CD4-positive, alpha-beta T cell (primary cell): ENCODE data around the gene ACE. TPM values are rescaled to one million over a fixed set of nuclear protein-coding genes. Genes with fewer than 3 reads are reported as not detected.

Source experiments
- ATAC-seq: fragments of 200-7000 bp; cut with Tn5 transposase; one replicate; pipeline ENCODE4 v1.10.0; 2022; ENCODE audit warnings: mild to moderate bottlenecking; ENCODE audit not compliant: poor library complexity
- CTCF ChIA-PET: fragments of 350-600 bp; sonication (Branson Sonifier 250); formaldehyde crosslinking; loops from one replicate; lab custom pipeline; 2021; ENCODE audit warnings: antibody characterized with exemption, inconsistent platforms; lab: Charles Lee
- POLR2A ChIA-PET: fragments of 350-600 bp; sonication (Branson Sonifier 250); formaldehyde crosslinking; loops from one replicate; lab custom pipeline; 2021; ENCODE audit warnings: antibody characterized with exemption, inconsistent platforms; lab: Charles Lee
- DNase-seq, 14 experiments: peaks; one replicate each; pipeline ENCODE4 v3.0.0-alpha.2; 2013 to 2020; ENCODE audit warnings: mixed read lengths in 2 of 14
- H3K27ac ChIP-seq, 2 donors: one replicate each; pipeline versions ENCODE4 v1.5.1 to v1.7.0; 2013; ENCODE audit warnings: low read length in 2 of 2, low read depth in 1 of 2, mild to moderate bottlenecking in 1 of 2
- H3K27me3 ChIP-seq, 2 experiments: 1 replicate in 1 of 2; 2 replicates in 1 of 2; pipeline versions ENCODE4 v1.6.1 to v1.7.0; 2013; ENCODE audit warnings: low read length in 2 of 2, control low read depth in 1 of 2, mild to moderate bottlenecking in 1 of 2, moderate library complexity in 1 of 2; ENCODE audit not compliant: insufficient read depth in 2 of 2, control insufficient read depth in 1 of 2
- H3K36me3 ChIP-seq: one replicate; pipeline ENCODE4 v1.6.1; 2013; ENCODE audit warnings: low read length, control low read depth; ENCODE audit not compliant: insufficient read depth
- H3K4me1 ChIP-seq: one replicate; pipeline ENCODE4 v1.6.1; 2013; ENCODE audit warnings: low read length, control low read depth; ENCODE audit not compliant: insufficient read depth
- H3K4me3 ChIP-seq: one replicate; pipeline ENCODE4 v1.5.1; 2013; ENCODE audit warnings: mild to moderate bottlenecking, low read length, moderate library complexity
- H3K9me3 ChIP-seq, 2 experiments: 1 replicate in 1 of 2; 2 replicates in 1 of 2; pipeline versions ENCODE4 v1.6.1 to v1.7.0; 2013; ENCODE audit warnings: low read length in 2 of 2, mild to moderate bottlenecking in 2 of 2, control low read depth in 1 of 2, moderate library complexity in 1 of 2; ENCODE audit not compliant: control insufficient read depth in 1 of 2, insufficient read depth in 1 of 2
- H3K27ac Mint-ChIP-seq: one replicate; pipeline ENCODE4 v1.8.0; 2020; ENCODE audit warnings: mixed read lengths
- H3K27me3 Mint-ChIP-seq: one replicate; pipeline ENCODE4 v1.8.0; 2021; ENCODE audit warnings: mixed read lengths
- H3K36me3 Mint-ChIP-seq: one replicate; pipeline ENCODE4 v1.8.0; 2021; ENCODE audit warnings: low read depth, mixed read lengths
- H3K4me1 Mint-ChIP-seq: one replicate; pipeline ENCODE4 v1.8.0; 2021; ENCODE audit warnings: low read depth, mixed read lengths
- H3K4me3 Mint-ChIP-seq: one replicate; pipeline ENCODE4 v1.8.0; 2020; ENCODE audit warnings: mild to moderate bottlenecking, mixed read lengths
- H3K9me3 Mint-ChIP-seq: one replicate; pipeline ENCODE4 v1.8.0; 2020; ENCODE audit warnings: mixed read lengths
- intact Hi-C, 2 experiments: fragments of 100-400 bp; cut with DNase I in 1 of 2; cut with micrococcal nuclease in 1 of 2; formaldehyde crosslinking; loops; one replicate each; pipeline versions ENCODE4 v1.15.1 to v1.9.0; 2023 to 2025; cut with DNase I, micrococcal nuclease
- total RNA-seq, 174 experiments: library from RNA in 2 of 174; stranded (reverse) in 2 of 174; gene quantifications; one replicate each; pipeline ENCODE4 v1.2.3 and lab custom pipeline; 2021 to 2026
- TF ChIP-seq, protein P1 (sequence below): fragments of 200-600 bp; IDR thresholded peaks from one replicate; pipeline ENCODE4 v1.8.0; 2022; ENCODE audit warnings: antibody characterized with exemption, mild to moderate bottlenecking

The ACE gene
- total RNA-seq, 2 experiments from 2014 or later, result 7.4 to 10.2 TPM

- DNase-seq (no peak), ATAC-seq (no peak)
- H3K36me3 Mint-ChIP-seq, result no peaks in the 10 kb centered on the region
- H3K27me3 Mint-ChIP-seq, result no peaks in the 10 kb centered on the region
- no peak overlapping the region for H3K27ac Mint-ChIP-seq
- no peaks in the 10 kb centered on the region for H3K4me1 Mint-ChIP-seq
- no peaks in the 10 kb centered on the region for H3K36me3 ChIP-seq
- intact Hi-C loops, result no loop called here
- no peaks in the 10 kb centered on the region for H3K4me1 ChIP-seq
- no peak overlapping the region for H3K4me3 ChIP-seq
- H3K27ac ChIP-seq, result no peak overlapping the region
- CTCF ChIA-PET, result no interaction called here
- no peak overlapping the region for H3K4me3 Mint-ChIP-seq
- H3K9me3 Mint-ChIP-seq, result no peaks in the 10 kb centered on the region
- POLR2A ChIA-PET, result no interaction called here
- H3K27me3 ChIP-seq, result no peaks in the 10 kb centered on the region
- no peaks in the 10 kb centered on the region for H3K9me3 ChIP-seq
- TF ChIP-seq, protein P1, sequence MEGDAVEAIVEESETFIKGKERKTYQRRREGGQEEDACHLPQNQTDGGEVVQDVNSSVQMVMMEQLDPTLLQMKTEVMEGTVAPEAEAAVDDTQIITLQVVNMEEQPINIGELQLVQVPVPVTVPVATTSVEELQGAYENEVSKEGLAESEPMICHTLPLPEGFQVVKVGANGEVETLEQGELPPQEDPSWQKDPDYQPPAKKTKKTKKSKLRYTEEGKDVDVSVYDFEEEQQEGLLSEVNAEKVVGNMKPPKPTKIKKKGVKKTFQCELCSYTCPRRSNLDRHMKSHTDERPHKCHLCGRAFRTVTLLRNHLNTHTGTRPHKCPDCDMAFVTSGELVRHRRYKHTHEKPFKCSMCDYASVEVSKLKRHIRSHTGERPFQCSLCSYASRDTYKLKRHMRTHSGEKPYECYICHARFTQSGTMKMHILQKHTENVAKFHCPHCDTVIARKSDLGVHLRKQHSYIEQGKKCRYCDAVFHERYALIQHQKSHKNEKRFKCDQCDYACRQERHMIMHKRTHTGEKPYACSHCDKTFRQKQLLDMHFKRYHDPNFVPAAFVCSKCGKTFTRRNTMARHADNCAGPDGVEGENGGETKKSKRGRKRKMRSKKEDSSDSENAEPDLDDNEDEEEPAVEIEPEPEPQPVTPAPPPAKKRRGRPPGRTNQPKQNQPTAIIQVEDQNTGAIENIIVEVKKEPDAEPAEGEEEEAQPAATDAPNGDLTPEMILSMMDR, result no peak
Observed at GRCh38 chr17:63495491-63495890, 18.6 kb downstream of the ACE start.

DNA sequence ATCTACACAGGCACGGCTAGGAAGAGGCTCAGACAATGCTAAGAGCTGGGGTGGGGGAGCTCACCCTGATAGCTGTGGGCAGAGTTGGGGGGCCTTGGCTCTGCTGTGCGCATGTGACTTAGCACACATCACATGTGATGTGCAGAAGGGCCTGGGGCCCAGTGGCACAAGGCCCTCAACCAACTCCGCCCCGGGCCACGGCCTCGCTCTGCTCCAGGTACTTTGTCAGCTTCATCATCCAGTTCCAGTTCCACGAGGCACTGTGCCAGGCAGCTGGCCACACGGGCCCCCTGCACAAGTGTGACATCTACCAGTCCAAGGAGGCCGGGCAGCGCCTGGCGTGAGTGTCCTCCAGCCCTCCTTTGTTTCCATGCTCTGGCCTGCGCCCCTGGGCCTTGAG lies 19.3 kb downstream of the ACE start:
- Mint-ChIP-seq H3K27ac (no peak overlapping the region), H3K4me1 (no peaks in the 10 kb centered on the region), H3K27me3 (no peaks in the 10 kb centered on the region), H3K4me3 (no peak overlapping the region), H3K36me3 (no peaks in the 10 kb centered on the region), H3K9me3 (no peaks in the 10 kb centered on the region)
- no peak overlapping the region for H3K4me3 ChIP-seq
- CTCF ChIA-PET, result no interaction called here
- no peaks in the 10 kb centered on the region for H3K36me3 ChIP-seq
- H3K27ac ChIP-seq, result no peak overlapping the region
- POLR2A ChIA-PET, result no interaction called here
- DNase-seq (no peak), ATAC-seq (no peak)
- H3K9me3 ChIP-seq, result no peaks in the 10 kb centered on the region
- H3K4me1 ChIP-seq, result no peaks in the 10 kb centered on the region
- TF ChIP-seq, protein P1, result no peak
- intact Hi-C loops, result no loop called here
- no peaks in the 10 kb centered on the region for H3K27me3 ChIP-seq

GRCh38 chr17:63496663-63497400 lies 20.0 kb downstream of the ACE start:
- H3K27ac Mint-ChIP-seq, result no peak overlapping the region
- Histone ChIP-seq H3K36me3 (no peaks in the 10 kb centered on the region), H3K27me3 (no peaks in the 10 kb centered on the region), H3K27ac (no peak overlapping the region), H3K4me1 (no peaks in the 10 kb centered on the region), H3K4me3 (no peak overlapping the region), H3K9me3 (no peaks in the 10 kb centered on the region)
- TF ChIP-seq, protein P1, result no peak
- ChIA-PET CTCF (no interaction called here), POLR2A (no interaction called here)
- peaks cover 5% of the 10 kb centered on the region for H3K27me3 Mint-ChIP-seq
- ATAC-seq (no peak), DNase-seq (no peak)
- no peaks in the 10 kb centered on the region for H3K36me3 Mint-ChIP-seq
- no peaks in the 10 kb centered on the region for H3K4me1 Mint-ChIP-seq
- no peaks in the 10 kb centered on the region for H3K9me3 Mint-ChIP-seq
- intact Hi-C loops, result no loop called here
- H3K4me3 Mint-ChIP-seq, result no peak overlapping the region
